Cardiac septum (tissue), 1 donor: ENCODE measurements around the gene YAP1. TPM values are rescaled to one million over a fixed set of nuclear protein-coding genes. Genes with fewer than 3 reads are reported as not detected.
A peak's percentile ranks its signal among the peaks of the same experiment; 100 is the strongest.

ENCODE experiments used
- DNase-seq: peaks from one replicate; pipeline ENCODE4 v3.0.0-alpha.2; 2020; ENCODE audit warnings: low spot score
- intact Hi-C: fragments of 100-400 bp; cut with DNase I; formaldehyde crosslinking; loops from one replicate; pipeline ENCODE4 v1.14.0; 2022
- long read RNA-seq: library from polyadenylated mRNA; unstranded; transcript quantifications from one replicate; pipeline ENCODE4 v2.0.0, GENCODE V29; 2021
- total RNA-seq: library from RNA; stranded (reverse); fragmentation: NEBNext Ultra II Directional; extraction: Animal tissue kit (Norgen Biotek cat#: 25700); gene quantifications from one replicate; pipeline ENCODE4 v1.2.1, GENCODE V29; 2021
- donor health status: DM: no; HTN: no; CAD: no.

Gene YAP1
- total RNA-seq: 74.9 TPM
- long read RNA-seq, full-length matches to known transcripts: 12 of 43 reads
- long read RNA-seq, partial matches to known transcripts: 3 of 43 reads
- long read RNA-seq, other reads (novel, unspliced or antisense): 28 of 43 reads

DNA sequence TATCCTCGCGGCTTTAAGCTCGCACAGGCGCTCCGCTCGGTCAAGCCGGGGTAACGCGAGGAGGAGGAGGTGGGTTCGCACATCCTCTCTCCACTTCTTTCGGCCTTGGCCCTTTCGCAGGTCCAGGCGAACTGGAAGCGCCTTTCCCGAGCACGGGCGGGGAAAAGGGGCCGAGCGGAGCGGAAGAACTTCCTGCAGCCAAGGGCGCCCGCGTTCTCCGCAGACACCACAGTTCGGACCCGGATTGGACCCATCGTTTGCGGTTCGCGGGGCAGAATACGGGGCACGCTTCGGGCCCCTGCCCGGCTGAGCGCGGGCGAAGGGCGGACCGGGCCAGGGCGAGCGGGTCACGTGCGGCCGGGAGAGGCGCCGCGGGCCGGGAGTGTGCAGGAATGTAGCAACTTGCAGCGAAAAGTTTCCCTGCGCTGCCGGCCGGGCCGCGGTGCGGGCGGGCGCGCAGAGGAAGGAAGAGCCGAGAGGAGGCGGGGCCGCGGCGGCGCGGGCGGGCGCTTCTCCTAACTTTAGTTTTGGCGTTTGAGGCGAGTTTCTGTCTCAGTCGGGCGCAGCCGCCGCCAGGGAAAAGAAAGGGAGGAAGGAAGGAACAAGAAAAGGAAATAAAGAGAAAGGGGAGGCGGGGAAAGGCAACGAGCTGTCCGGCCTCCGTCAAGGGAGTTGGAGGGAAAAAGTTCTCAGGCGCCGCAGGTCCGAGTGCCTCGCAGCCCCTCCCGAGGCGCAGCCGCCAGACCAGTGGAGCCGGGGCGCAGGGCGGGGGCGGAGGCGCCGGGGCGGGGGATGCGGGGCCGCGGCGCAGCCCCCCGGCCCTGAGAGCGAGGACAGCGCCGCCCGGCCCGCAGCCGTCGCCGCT lies at the start of gene YAP1:
TSS of gene YAP1 (plus strand) at position 552 of the 865 bp plus-strand sequence. CDS start 402 bp downstream, outside the sequence.
- intact Hi-C loops: loop anchor here (1.0 to 5.0 kb wide), 5 partner anchors 29 to 237 kb away; partner anchors contain the start of gene BIRC2
- peak; percentile 92 for DNase-seq

DNA sequence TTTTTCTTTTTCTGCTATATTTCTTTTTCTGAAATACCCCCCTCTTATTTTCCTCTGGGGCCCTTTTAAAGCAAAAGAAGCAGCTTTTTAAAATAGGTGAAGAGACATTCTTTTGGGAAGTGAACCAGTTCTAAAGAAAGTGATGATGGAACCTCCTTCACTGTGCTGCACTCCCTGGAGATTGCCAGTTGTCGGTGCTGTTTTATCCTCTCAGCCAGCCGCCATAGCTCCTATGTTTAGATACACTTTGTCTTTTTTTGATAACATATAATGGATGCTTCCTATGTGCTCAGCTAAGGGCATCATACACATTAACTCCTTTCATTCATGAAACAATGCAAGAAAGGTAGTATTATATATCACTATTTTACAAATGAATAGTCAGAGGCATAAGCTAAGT lies 49.0 kb upstream of the YAP1 start:
- DNase-seq: no peak
- intact Hi-C loops: no loop called here

DNA sequence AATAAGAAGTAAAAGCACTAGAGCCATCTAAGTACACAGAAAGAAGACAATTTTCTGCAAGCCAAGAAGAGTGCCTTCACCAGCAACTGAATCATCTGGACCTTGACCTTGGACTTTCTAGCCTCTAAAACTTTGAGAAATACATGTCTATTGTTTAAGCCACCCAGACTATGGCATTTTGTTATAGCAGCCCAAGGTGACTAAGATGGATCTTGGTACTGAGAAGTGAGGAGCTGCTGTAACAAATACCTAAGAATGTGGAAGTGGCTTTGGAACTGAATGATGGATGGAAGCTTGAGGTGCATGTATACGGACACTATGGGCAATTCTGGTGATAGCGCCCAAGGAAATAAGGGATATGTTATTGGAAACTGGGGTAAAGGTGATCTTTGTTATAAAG lies 48.1 kb upstream of the YAP1 start:
- intact Hi-C loops: no loop called here
- DNase-seq: no peak

DNA sequence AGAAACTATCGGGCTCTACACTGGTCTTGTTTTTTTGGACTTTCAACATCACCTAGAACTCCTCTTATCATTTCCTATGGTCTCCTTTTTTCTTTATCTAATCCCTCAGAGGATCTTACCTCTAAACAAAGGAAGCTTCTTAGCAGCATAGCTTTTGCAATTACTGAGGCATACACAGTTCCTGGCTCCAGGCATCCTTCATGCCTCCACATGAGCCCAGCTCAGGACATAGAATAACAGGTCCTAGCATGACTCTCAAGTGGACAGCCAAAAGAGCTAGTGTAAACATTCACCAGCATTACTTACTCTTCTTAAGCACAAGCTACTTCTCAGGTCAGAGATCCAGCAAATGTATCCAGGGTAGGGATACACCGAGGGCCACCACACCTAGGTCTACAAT lies 45.9 kb upstream of the YAP1 start:
- no peak for DNase-seq
- intact Hi-C loops: no loop called here

DNA sequence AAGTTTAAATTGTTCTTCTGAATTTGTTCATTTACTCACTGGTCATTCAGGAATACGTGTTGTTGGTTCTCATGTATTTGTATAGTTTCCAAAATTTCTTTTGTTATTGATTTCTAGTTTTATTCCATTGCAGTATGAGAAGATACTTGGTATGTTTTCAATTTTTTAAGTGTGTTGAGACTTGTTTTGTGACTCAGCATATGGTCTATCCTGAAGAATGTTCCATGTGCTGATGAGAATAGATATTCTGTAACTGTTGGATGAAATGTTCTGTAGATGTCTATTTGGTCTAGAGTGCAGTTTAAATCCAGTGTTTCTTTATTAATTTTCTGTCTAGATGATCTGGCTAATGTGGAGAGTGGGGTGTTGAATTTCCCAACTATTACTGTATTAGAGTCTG lies 39.5 kb upstream of the YAP1 start:
- no peak for DNase-seq
- intact Hi-C loops: no loop called here

DNA sequence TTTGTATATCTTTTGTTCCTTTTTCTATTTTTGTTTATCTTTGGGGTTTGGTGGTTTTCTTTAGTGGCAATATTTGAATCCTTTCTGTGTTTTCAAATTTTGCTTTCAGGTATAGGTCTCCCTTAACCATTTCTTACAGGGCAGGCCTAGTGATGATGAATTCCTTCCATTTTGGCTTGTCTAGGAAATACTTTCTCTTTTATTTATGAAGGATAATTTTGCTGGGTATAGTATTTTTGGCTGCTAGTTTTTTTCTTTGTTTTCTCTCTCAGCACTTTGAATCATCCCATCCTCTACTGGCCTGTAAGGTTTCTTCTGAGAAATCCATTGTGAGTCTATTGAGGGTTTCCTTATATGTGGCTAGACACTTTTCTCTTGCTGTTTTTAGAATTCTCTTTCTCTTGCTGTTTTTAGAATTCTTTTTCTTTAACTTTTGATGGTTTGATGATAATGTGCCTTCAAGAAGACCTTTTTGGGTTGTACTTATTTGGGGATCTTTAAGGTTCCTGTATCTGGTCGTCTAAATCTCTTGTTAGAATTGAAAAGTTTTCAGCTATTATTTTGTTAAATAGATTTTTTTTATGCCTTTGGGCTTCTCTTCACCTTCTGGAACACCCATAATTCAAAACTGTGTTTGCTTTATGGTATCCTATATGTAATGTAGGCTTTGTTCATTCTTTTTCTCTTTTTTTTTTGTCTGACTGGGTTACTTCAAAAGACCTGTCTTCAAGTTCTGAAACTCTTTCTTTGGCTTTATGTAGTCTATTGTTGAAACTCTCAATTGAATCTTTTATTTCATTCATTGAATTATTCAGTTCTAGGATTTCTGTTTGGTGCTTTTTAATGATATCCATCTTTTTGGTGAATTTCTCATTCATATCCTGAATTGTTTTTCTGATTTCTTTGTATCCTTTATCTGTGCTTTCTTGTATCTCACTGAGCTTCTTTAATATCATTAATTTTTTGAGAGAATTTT lies 38.5 kb upstream of the YAP1 start:
- intact Hi-C loops: no loop called here

DNA sequence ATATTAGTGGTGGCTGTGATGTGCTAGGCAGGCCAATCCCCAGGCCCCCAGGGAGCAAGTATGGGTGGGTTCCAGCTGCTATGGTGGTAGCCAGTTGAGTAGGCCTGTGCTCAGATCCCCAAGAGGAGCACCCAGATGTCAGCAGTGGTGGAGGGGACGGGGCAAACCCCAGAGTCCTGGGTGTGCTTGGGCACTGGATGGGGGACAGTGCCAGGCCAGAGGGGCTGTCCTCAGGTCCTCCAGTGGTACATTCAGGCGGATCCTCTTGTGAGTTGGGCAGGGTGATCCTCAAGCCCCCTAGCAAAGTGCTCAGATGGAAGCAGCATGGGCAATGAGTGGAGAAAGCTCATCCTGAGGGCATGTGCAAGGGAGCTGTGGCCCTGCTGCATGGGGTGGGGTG lies 37.0 kb upstream of the YAP1 start:
- no peak for DNase-seq
- intact Hi-C loops: no loop called here

More for the DNA sequence above, 38.5 kb upstream of the YAP1 start:
- DNase-seq: no peak

DNA sequence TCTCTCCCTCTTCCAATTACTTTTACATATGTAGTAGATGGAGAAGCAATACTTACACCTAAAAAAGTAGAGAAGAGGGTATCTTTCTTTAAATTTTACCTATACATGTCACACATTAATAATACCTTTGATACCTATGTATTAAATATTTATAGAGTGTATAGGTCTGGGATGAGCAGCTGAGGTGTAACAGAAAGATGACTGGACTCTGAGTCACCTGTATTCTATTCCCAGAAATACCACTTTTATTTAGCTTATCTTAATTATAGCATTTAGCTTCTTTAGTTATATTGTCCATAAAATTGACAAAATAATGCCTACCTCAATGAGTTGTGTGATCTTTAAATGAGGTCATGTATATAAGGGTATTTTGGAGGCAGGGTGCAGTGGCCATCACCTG lies 30.6 kb upstream of the YAP1 start:
- intact Hi-C loops: no loop called here
- no peak for DNase-seq

DNA sequence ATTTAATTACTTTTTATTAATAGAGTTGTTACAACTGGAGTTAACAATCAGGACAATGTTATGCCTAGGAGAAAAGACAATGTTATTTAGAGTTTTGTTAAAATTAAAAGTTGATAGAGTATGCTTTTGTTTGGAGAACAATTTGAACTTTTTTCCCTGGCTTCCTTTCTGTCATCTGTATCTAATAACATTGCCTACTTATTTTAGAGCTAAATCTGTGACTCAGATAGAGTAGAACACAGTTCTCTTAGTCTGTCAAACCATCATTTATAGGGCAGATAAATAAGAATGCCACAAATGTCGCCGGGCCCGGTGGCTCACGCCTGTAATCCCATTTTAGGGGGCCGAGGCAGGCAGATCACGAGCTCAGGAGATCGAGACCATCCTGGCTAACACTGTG lies 28.9 kb upstream of the YAP1 start:
- intact Hi-C loops: no loop called here
- no peak for DNase-seq

DNA sequence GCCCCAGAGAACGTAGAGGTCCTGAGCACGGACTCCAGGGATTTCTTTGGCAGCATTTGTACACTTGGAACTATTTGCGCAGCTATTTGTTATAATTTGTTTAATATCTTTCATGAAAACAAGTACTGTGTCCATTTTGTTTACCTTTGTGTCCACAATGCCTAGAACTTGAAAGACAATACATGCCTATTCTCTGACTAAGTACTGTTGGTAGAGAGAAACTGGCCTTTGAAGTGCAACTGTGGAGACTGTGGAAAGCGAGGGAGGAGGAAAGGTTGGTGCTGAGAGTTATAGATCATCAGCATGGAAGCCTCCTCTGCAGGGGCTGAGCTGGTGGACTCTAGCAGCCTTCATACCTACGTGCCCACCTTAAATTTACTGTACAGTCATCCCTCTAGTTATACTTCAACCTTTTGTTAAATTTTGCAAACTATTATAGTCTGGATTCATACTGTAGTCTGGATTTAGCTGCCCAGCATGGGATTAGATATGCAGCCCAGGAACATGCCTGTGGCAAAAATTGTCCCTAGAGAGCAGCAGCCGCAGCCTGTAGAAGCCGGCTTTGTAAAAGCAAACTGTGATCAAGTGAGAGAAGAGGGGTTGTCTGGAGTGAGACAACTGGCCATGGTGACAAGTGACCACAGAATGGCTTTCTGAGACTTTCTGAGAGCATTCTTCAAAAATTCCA lies 24.2 kb upstream of the YAP1 start:
- intact Hi-C loops: no loop called here
- DNase-seq: no peak

DNA sequence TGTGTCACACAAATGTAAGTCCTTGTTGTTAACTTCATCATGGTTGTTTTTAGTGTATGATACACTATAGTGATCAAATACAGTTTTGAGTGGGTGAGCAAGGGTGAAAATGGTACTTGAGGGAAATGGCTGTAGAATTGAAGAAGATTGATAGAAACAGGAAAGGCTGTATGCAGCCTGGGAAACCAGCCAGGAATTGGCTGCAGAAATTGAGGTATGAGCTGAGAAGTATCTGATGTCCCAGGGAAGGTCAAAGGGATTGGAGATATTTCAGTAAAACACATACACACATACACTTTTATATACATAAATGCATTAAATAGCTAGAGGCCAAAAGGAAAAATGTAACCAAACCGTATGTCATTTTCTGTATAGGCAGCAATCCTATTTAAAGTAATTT lies 13.1 kb upstream of the YAP1 start:
- no peak for DNase-seq
- intact Hi-C loops: no loop called here

DNA sequence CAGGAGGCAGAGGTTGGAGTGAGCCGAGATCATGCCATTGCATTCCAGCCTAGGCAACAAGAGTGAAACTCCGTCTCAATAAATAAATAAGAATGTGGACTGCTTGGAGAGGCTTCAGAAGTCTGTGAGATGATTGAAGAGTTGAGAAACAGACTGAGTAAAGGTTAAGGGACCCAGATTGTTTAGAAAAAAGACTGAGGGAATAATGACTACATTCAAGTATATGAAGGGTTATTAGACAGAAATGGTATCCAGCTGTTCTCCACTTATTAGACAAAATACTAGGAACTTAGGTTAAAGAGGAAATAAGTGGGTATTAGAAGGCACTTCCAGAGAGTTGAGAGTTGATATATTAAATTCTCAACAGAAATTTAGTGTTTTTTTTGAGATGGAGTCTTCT lies 10.5 kb upstream of the YAP1 start:
- intact Hi-C loops: no loop called here
- no peak for DNase-seq

DNA sequence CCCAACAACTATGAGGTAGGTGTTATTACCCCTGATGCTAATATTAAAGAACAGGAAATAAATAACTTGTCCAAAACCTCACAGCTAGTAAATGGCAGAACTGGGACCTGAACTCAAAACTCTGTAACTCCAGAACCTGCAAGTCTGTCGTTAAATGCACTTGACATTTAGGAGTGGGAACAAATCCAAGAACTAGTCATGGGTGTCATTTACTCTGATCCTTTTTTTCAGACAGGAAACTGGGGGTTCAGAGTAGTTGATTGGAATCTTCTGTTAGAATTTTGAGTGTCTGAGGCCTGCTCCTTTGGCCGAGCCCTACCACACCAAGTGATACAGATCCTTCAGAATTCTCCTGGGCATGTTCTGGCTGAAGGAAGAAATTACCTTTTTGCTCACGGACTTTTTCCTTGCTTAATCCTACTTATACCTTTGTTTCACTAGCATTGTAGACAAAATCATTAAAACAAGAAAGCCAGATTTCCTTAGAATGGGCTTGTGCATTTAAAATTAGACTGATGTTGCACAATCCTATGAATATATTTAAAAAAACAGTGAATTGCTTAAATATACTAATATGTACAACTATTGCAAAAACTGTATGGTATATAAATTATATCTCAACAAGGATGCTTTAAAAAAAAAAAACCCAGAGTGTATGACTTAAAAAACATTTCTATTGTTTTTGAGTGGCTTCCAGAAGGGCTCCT lies 1.4 kb upstream of the YAP1 start:
- DNase-seq: no peak
- intact Hi-C loops: no loop called here

DNA sequence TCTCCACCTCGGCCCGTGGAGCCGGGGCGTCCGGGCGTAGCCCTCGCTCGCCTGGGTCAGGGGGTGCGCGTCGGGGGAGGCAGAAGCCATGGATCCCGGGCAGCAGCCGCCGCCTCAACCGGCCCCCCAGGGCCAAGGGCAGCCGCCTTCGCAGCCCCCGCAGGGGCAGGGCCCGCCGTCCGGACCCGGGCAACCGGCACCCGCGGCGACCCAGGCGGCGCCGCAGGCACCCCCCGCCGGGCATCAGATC lies 439 bp downstream of the YAP1 start:
- DNase-seq: no peak
- intact Hi-C loops: loop anchor here (1.0 to 5.0 kb wide), 5 partner anchors 29 to 237 kb away; partner anchors contain the start of gene BIRC2

DNA sequence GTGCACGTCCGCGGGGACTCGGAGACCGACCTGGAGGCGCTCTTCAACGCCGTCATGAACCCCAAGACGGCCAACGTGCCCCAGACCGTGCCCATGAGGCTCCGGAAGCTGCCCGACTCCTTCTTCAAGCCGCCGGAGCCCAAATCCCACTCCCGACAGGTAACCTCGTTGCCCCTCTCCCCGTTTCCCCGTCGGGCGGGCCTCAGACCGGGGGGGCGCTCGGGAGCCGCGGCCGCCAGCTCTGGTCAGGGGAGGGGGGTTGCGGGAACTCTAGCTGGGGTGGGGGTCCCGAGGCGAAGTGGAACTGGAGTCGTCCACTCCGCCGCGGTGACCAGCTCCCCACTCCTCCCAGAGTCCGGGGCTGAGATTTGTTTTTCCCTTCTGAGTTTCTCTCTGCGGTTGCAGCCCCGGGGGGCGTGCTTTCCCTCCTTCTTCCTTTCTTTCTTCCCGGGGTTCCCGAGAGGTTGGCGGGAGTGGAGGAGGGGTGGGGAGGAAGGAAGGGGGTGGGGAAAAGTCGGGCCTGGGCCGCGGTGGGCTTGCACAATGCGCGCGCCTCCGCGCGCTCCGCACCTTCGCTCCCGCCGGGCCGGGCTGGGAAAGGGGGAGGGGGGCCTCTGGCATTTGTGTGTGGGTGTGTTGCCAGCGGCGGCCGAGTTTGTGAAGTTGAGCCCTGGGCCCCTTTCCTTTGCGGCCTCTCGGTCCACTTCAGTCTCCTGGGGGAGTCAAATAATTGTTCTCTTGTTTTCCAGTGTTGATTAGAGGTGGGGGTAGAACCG lies 952 bp downstream of the YAP1 start:
- intact Hi-C loops: loop anchor here (2.0 to 5.0 kb wide), 4 partner anchors 46 to 236 kb away; partner anchors contain the start of gene BIRC2
- DNase-seq: peak; percentile 80

DNA sequence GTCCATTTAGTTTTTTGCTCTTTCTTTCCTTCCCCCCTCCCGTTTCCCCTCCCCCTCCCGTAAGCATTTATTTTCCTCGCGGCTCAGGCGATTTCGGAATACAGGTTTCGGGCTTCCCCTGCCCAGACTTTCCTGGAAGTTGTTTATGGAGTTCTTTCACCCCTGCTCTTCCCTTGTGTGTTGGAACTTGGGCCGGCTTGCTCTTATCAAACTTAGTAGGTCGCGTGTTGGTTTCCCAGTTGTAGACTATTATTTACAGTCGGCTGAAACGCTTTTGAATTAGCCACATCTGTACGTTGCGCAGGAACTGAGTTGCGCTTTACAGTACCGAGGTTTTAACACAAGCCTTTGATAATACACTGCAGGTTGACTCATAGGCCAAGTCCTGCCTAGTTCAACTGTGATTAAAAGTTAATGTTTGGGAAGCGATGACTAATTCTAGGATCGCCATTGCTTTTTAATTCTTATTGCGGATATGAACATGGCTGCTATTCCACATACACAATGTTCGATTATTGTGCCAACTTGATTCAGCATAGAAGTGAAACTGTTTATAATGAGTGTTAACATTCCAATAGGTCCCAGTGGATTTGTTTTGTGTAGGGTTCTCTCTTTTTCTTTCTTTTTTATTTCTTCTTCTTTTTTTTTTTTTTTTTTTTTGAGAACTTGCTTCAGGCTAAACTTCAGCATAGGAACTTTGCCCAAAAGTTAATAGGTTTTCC lies 1.7 kb downstream of the YAP1 start:
- intact Hi-C loops: loop anchor here (2.0 to 5.0 kb wide), 4 partner anchors 45 to 235 kb away; partner anchors contain the start of gene BIRC2
- DNase-seq: no peak

DNA sequence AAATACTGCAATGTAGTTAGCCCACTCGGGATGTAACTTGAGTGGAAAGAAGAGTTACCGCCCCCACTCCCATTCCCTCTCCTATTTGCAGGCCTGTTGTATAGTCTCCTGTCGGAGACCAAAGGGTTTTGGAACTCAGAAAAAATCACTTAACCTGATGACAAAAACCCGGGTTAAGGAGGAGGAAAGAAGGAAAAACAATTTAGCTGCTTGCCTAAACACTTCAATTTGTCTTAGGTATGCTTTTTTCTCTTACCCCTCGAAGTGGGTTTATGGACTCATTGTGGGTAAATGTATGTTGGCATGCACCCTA lies 2.2 kb downstream of the YAP1 start:
- no peak for DNase-seq
- intact Hi-C loops: loop anchor here (5.0 kb wide), 3 partner anchors 45 to 235 kb away; partner anchors contain the start of gene BIRC2

DNA sequence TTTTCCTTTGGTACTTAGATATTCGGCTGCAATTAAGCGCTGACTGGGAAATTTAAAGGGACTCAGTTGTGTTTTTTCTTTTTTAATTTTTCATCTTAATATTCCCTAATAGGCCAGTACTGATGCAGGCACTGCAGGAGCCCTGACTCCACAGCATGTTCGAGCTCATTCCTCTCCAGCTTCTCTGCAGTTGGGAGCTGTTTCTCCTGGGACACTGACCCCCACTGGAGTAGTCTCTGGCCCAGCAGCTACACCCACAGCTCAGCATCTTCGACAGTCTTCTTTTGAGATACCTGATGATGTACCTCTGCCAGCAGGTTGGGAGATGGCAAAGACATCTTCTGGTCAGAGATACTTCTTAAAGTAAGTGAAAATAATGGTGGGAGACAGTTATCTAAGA lies 3.8 kb downstream of the YAP1 start:
- DNase-seq: no peak
- intact Hi-C loops: loop anchor here (5.0 kb wide), 3 partner anchors 43 to 233 kb away; partner anchors contain the start of gene BIRC2
